K562 (cell line): ENCODE results near the gene EPHA1. TPM values are rescaled to one million over a fixed set of nuclear protein-coding genes. Genes with fewer than 3 reads are reported as not detected.

Source experiments
- ATAC-seq: fragments of 200-7000 bp; cut with Tn5 transposase; 3 replicates; pipeline ENCODE4 v1.9.1; 2020; ENCODE audit warnings: moderate library complexity
- BruUV-seq: library from RNA; stranded (reverse); fragments of 400-500 nt; replicated peaks from 2 replicates; lab custom pipeline; 2021; lab: Mats Ljungman, UMichigan
- CTCF ChIA-PET: fragments of 300-600 bp; formaldehyde crosslinking; extraction: SDS; loops from one replicate; lab custom pipeline; 2021; ENCODE audit warnings: low intra/inter-chr PET ratio; lab: Yijun Ruan, JAX
- POLR2A ChIA-PET: fragments of 300-600, 350-650 bp; sonication (Branson Sonifier 250); formaldehyde crosslinking; extraction: SDS; loops from one replicate; lab custom pipeline; 2021; ENCODE audit warnings: antibody characterized with exemption, inconsistent platforms; lab: Yijun Ruan, JAX
- DNase-seq, 4 experiments: peaks; one replicate each; pipeline versions ENCODE4 v3.0.0 to v3.0.0-alpha.2; 2011 to 2018; ENCODE audit warnings: low spot score in 3 of 4, mixed read lengths in 3 of 4; ENCODE audit errors: extremely low read depth in 1 of 4
- FAIRE-seq: peaks from 2 replicates; lab custom pipeline; 2011; peaks lifted over from hg19 to GRCh38; lab: Jason Lieb, UNC
- H2AFZ ChIP-seq: 2 replicates; pipeline ENCODE4 v1.6.0; 2011; ENCODE audit warnings: low read depth, low read length, control low read depth, inconsistent platforms
- H3K27ac ChIP-seq: fragments of 200-600 bp; 3 replicates; pipeline ENCODE4 v1.8.0; 2011; ENCODE audit warnings: low read depth, mild to moderate bottlenecking, control low read depth, inconsistent platforms, low read length, moderate library complexity, mixed read lengths; ENCODE audit errors: extremely low read depth
- H3K27me3 ChIP-seq, 2 experiments: fragments of 300-600 bp in 1 of 2; 2 replicates in 1 of 2; 3 replicates in 1 of 2; pipeline versions ENCODE4 v1.6.0 to v1.8.0; 2011; ENCODE audit warnings: inconsistent platforms in 2 of 2, low read length in 2 of 2, mild to moderate bottlenecking in 1 of 2, mixed read lengths in 1 of 2, moderate library complexity in 1 of 2; ENCODE audit not compliant: control insufficient read depth in 2 of 2, insufficient read depth in 2 of 2
- H3K36me3 ChIP-seq: fragments of 300-600 bp; 3 replicates; pipeline ENCODE4 v1.8.0; 2011; ENCODE audit warnings: mild to moderate bottlenecking, low read length, inconsistent platforms; ENCODE audit not compliant: control insufficient read depth, insufficient read depth
- H3K4me1 ChIP-seq, 2 experiments: fragments of 200-600 bp in 1 of 2; replicated peaks in 1 of 2; 2 replicates in 1 of 2; 3 replicates in 1 of 2; pipeline versions ENCODE4 v1.5.1 to v1.8.0; 2011; ENCODE audit warnings: inconsistent platforms in 2 of 2, low read length in 2 of 2, mild to moderate bottlenecking in 1 of 2, mixed read lengths in 1 of 2, moderate library complexity in 1 of 2; ENCODE audit not compliant: control insufficient read depth in 2 of 2, insufficient read depth in 2 of 2
- H3K4me2 ChIP-seq: 2 replicates; pipeline ENCODE4 v1.6.1; 2011; ENCODE audit warnings: low read length, control low read depth, inconsistent platforms, mixed read lengths; ENCODE audit not compliant: insufficient read depth
- H3K4me3 ChIP-seq: fragments of 200-600 bp; sonication (generic), shearing (Covaris generic); 2 replicates; pipeline ENCODE4 v1.5.1; 2016; ENCODE audit warnings: control low read depth, inconsistent platforms
- H3K79me2 ChIP-seq: fragments of 200-600 bp; 3 replicates; pipeline ENCODE4 v1.8.0; 2011; ENCODE audit warnings: low read length, inconsistent platforms; ENCODE audit not compliant: control insufficient read depth, insufficient read depth
- H3K9ac ChIP-seq, 2 experiments: 2 replicates each; pipeline versions ENCODE4 v1.6.0 to v1.6.1; 2011; ENCODE audit warnings: low read depth in 2 of 2, low read length in 2 of 2, control low read depth in 1 of 2, inconsistent platforms in 1 of 2, mild to moderate bottlenecking in 1 of 2, mixed read lengths in 1 of 2; ENCODE audit not compliant: insufficient read depth in 1 of 2
- H3K9me1 ChIP-seq: one replicate; pipeline ENCODE4 v1.6.0; 2011; ENCODE audit warnings: inconsistent platforms, mild to moderate bottlenecking, low read length, moderate library complexity; ENCODE audit not compliant: control insufficient read depth, insufficient read depth
- H3K9me3 ChIP-seq: replicated peaks from 2 replicates; pipeline ENCODE4 v1.5.1; 2011; ENCODE audit warnings: low read depth, low read length, inconsistent platforms; ENCODE audit not compliant: control insufficient read depth, insufficient read depth
- H4K20me1 ChIP-seq: replicated peaks from 2 replicates; pipeline ENCODE4 v1.6.1; 2011; ENCODE audit warnings: low read length, inconsistent platforms, mixed read lengths; ENCODE audit not compliant: control insufficient read depth, insufficient read depth
- ATF1 ChIP-seq, 2 experiments: fragments of 450-650 bp in 1 of 2; IDR thresholded peaks; 2 replicates each; pipeline ENCODE4 v1.6.1; 2016; ENCODE audit warnings: missing compliant biosample characterization in 1 of 2, missing genetic modification characterization in 1 of 2
- MEF2A ChIP-seq: IDR thresholded peaks from 2 replicates; pipeline ENCODE4 v1.6.1; 2011; ENCODE audit warnings: low read depth, mild to moderate bottlenecking, low read length, moderate library complexity; ENCODE audit not compliant: control insufficient read depth
- POLR2G ChIP-seq: fragments of 200-400 bp; formaldehyde crosslinking; IDR thresholded peaks from 2 replicates; pipeline ENCODE4 v1.6.1; 2017; ENCODE audit warnings: low read depth, mild to moderate bottlenecking, antibody characterized with exemption, low read length, moderate library complexity
- RAD21 ChIP-seq, 2 experiments: fragments of 250-450 bp in 1 of 2; fragments of 450-650 bp in 1 of 2; sonication (Bioruptor Pico) in 1 of 2; formaldehyde crosslinking in 1 of 2; IDR thresholded peaks in 1 of 2; conservative IDR thresholded peaks in 1 of 2; 2 replicates each; pipeline versions ENCODE4 v1.4.0 to v1.8.0; 2020 to 2022; ENCODE audit warnings: mild to moderate bottlenecking in 2 of 2, moderate library complexity in 1 of 2
- RBFOX2 ChIP-seq: fragments of 200-400 bp; formaldehyde crosslinking; IDR thresholded peaks from 2 replicates; pipeline ENCODE4 v1.6.1; 2017; ENCODE audit warnings: low read depth, mild to moderate bottlenecking, low read length, moderate library complexity
- RFX7 ChIP-seq: fragments of 250-450 bp; sonication (Bioruptor Pico); IDR thresholded peaks from 2 replicates; pipeline ENCODE4 v1.5.1; 2021; ENCODE audit warnings: mild to moderate bottlenecking
- SUPT5H ChIP-seq: fragments of 450-650 bp; IDR thresholded peaks from 2 replicates; pipeline ENCODE4 v1.6.1; 2016
- TEAD4 ChIP-seq, 2 experiments: sonication (generic) in 1 of 2; formaldehyde crosslinking in 1 of 2; IDR thresholded peaks; 2 replicates each; pipeline versions ENCODE4 v1.6.1 to v1.8.0; 2012 to 2022; ENCODE audit warnings: borderline replicate concordance in 1 of 2, inconsistent platforms in 1 of 2, low read length in 1 of 2, mild to moderate bottlenecking in 1 of 2, missing genetic modification reagents in 1 of 2
- YY1 ChIP-seq, 3 experiments: IDR thresholded peaks; 2 replicates each; pipeline ENCODE4 v1.6.1; 2011; ENCODE audit warnings: low read length in 2 of 3, mild to moderate bottlenecking in 2 of 3, moderate library complexity in 2 of 3, borderline replicate concordance in 1 of 3, control low read depth in 1 of 3, low read depth in 1 of 3; ENCODE audit not compliant: insufficient read depth in 3 of 3, insufficient replicate concordance in 2 of 3, control insufficient read depth in 1 of 3, insufficient read length in 1 of 3; ENCODE audit errors: extremely low read depth in 1 of 3
- ZNF140 ChIP-seq: fragments of 250-450 bp; sonication (Bioruptor Pico); IDR thresholded peaks from 2 replicates; pipeline ENCODE4 v1.8.0; 2021; ENCODE audit warnings: moderate library complexity, mild to moderate bottlenecking, inconsistent platforms
- ZNF143 ChIP-seq: sonication (generic); formaldehyde crosslinking; IDR thresholded peaks from 2 replicates; pipeline ENCODE4 v1.9.0; 2022; ENCODE audit warnings: mild to moderate bottlenecking, missing genetic modification reagents
- WGBS: fragments of 100-300 bp; shearing (Covaris generic); methylation state at CpG from one replicate; pipeline ENCODE4 v1.1.6; 2016; ENCODE audit warnings: low coverage, mixed read lengths; ENCODE audit not compliant: insufficient coverage; ENCODE audit errors: missing lambda C conversion rate; 5-methylcytosine and 5-hydroxymethylcytosine counted together
- in situ Hi-C: fragments of 300-500 bp; cut with MboI; formaldehyde crosslinking; loops from 4 replicates; pipeline ENCODE4 v1.15.0; 2018; ENCODE audit warnings: inconsistent platforms, mixed read lengths
- intact Hi-C: fragments of 100-400 bp; cut with micrococcal nuclease; formaldehyde crosslinking; loops from 2 replicates; pipeline ENCODE4 v1.14.2; 2022
- polyA plus RNA-seq, 8 experiments: library from polyadenylated mRNA; depleted of rRNA in 4 of 8; stranded (reverse) in 5 of 8; unstranded in 3 of 8; fragments of >200 nt; fragmentation: Nextera tagmentation in 2 of 8; fragmentation: Illumina TruSeq in 1 of 8; extraction: Ambion mirVana in 2 of 8; extraction: Trizol in 1 of 8; gene quantifications; 2 replicates each; pipeline versions ENCODE4 v1.2.1 to v1.2.3, GENCODE V29; 2011 to 2014; ENCODE audit warnings: inconsistent platforms in 1 of 8, missing spikeins in 1 of 8
- total RNA-seq, 7 experiments: library from RNA; depleted of rRNA in 6 of 7; stranded (reverse); fragments of >200 nt in 6 of 7; fragmentation: Illumina TruSeq in 2 of 7; extraction: Trizol in 2 of 7; gene quantifications; 2 replicates each; pipeline versions ENCODE4 v1.2.1 to v1.2.3, GENCODE V29; 2011 to 2021; ENCODE audit warnings: low replicate concordance in 1 of 7

The EPHA1 gene
- total and polyA plus RNA-seq, 9 of the 15 experiments (the other 6 are each of a cell fraction or from before 2014, with no cell fraction given), result 0.22 to 0.57 (median 0.32) TPM; not detected in 6

- POLR2A ChIA-PET, result interaction anchor here (0.6 to 9.7 kb wide), 3 partner anchors 8 to 24 kb away, joined by 3 to 131 read pairs (median 4); partner anchors contain the start of gene EPHA1
- no peak overlapping the region for H3K27ac ChIP-seq
- H3K36me3 ChIP-seq, result peaks cover 82% of the 10 kb centered on the region; the same call in 2 of the 3 replicates
- no TSS peak for BruUV-seq
- peaks cover 11 to 35% of the 10 kb centered on the region in 2 experiments; a peak in 4 of 5 replicates for H3K4me1 ChIP-seq
- H2AFZ ChIP-seq, result no peak overlapping the region
- H3K4me3 ChIP-seq, result no peak overlapping the region
- H3K9ac ChIP-seq, result peak overlapping the region in 1 of 2 experiments; percentile 22; a peak in 1 of 4 replicates
- DNase-seq, result peak; percentile 42 to 55 (median 54)
- peaks cover 1% of the 10 kb centered on the region for H3K79me2 ChIP-seq
- CTCF ChIA-PET, result no interaction called here
- peaks cover 18% of the 10 kb centered on the region for H3K9me1 ChIP-seq
- H3K4me2 ChIP-seq, result no peak overlapping the region
- no peaks in the 10 kb centered on the region for H3K9me3 ChIP-seq
- H4K20me1 ChIP-seq, result peaks cover 22% of the 10 kb centered on the region
- no peak for FAIRE-seq
- ATAC-seq, result peak; percentile 66
- intact Hi-C loops, result no loop called here
- 82% methylated on average over 22 of the region's 23 CpGs for WGBS
- in situ Hi-C loops, result no loop called here
- H3K27me3 ChIP-seq, result no peaks in the 10 kb centered on the region
- peak; percentile 17; the same call in 1 of the 2 replicates for TF ChIP-seq ZNF143
- peak; percentile 77 for TF ChIP-seq RBFOX2
- TF ChIP-seq TEAD4 (IDR thresholded peaks at IDR 0.05; ENCODE audit: low read length), result no peak
- TF ChIP-seq TEAD4 (CRISPR knock-in tag; IDR thresholded peaks at IDR 0.05; ENCODE audit: borderline replicate concordance), result peak; percentile 57; the same call in 1 of the 2 replicates
- TF ChIP-seq POLR2G, result peak; percentile 71
- no peak for TF ChIP-seq ZNF140 (CRISPR knock-in tag)
- no peak for TF ChIP-seq ATF1 (CRISPR knock-in tag; IDR thresholded peaks at IDR 0.05)
- TF ChIP-seq ATF1 (tag; IDR thresholded peaks at IDR 0.05), result no peak
- TF ChIP-seq MEF2A, result no peak
- TF ChIP-seq RFX7 (CRISPR knock-in tag), result no peak
- TF ChIP-seq RAD21 (CRISPR knock-in tag; conservative IDR thresholded peaks at IDR 0.05 in 1 of 2, IDR thresholded peaks at IDR 0.05 in 1 of 2), result peak in 1 of 2 experiments; percentile 26; a peak in 2 of 4 replicates
- peak in 1 of 3 experiments; percentile 33 for TF ChIP-seq YY1 (IDR thresholded peaks at IDR 0.05; ENCODE audit: borderline replicate concordance in 1 of 3, control insufficient read depth in 1 of 3, extremely low read depth in 1 of 3, insufficient read depth in 3 of 3, insufficient read length in 1 of 3, insufficient replicate concordance in 2 of 3, low read depth in 1 of 3, low read length in 2 of 3)
- TF ChIP-seq SUPT5H, result 0 out of 2 replicates have a peak, but pooled peaks have one; percentile 31
Observed at GRCh38 chr7:143387156-143387975, 21.3 kb downstream of the EPHA1 start.
